Trophoblast cell (in vitro differentiated cells and primary cell): ENCODE measurements around the gene IFT57.

ENCODE experiments used
- DNase-seq, 2 donors: peaks; one replicate each; pipeline ENCODE4 v3.0.0-alpha.2; 2016
- H2AFZ ChIP-seq: 2 replicates; pipeline ENCODE4 v1.6.1; 2013; ENCODE audit warnings: low read length, moderate library complexity, mild to moderate bottlenecking; ENCODE audit not compliant: insufficient read depth, poor library complexity
- H2AK5ac ChIP-seq: 2 replicates; pipeline ENCODE4 v1.6.1; 2013; ENCODE audit warnings: mild to moderate bottlenecking, low read length
- H2BK120ac ChIP-seq: 2 replicates; pipeline ENCODE4 v1.6.1; 2013; ENCODE audit warnings: low read length, mild to moderate bottlenecking, moderate library complexity; ENCODE audit not compliant: insufficient read depth, poor library complexity
- H2BK12ac ChIP-seq: 2 replicates; pipeline ENCODE4 v1.6.1; 2013; ENCODE audit warnings: mild to moderate bottlenecking, low read length, moderate library complexity
- H2BK5ac ChIP-seq: 2 replicates; pipeline ENCODE4 v1.6.1; 2013; ENCODE audit warnings: low read length, low read depth, moderate library complexity, mild to moderate bottlenecking; ENCODE audit not compliant: poor library complexity
- H3K14ac ChIP-seq: 2 replicates; pipeline ENCODE4 v1.6.1; 2013; ENCODE audit warnings: mild to moderate bottlenecking, low read length
- H3K18ac ChIP-seq: 2 replicates; pipeline ENCODE4 v1.6.1; 2013; ENCODE audit warnings: mild to moderate bottlenecking, low read length
- H3K23ac ChIP-seq: 2 replicates; pipeline ENCODE4 v1.6.1; 2013; ENCODE audit warnings: low read length
- H3K27ac ChIP-seq: 2 replicates; pipeline ENCODE4 v1.5.1; 2013; ENCODE audit warnings: low read depth, mild to moderate bottlenecking, inconsistent platforms, low read length, moderate library complexity
- H3K27me3 ChIP-seq: 2 replicates; pipeline ENCODE4 v1.6.1; 2013; ENCODE audit warnings: inconsistent platforms, mild to moderate bottlenecking, low read length, moderate library complexity; ENCODE audit not compliant: insufficient read depth
- H3K36me3 ChIP-seq, 2 experiments: 1 replicate in 1 of 2; 2 replicates in 1 of 2; pipeline ENCODE4 v1.6.1; 2013; ENCODE audit warnings: low read length in 2 of 2, mild to moderate bottlenecking in 2 of 2, moderate library complexity in 1 of 2; ENCODE audit not compliant: insufficient read depth in 2 of 2, control insufficient read depth in 1 of 2
- H3K4ac ChIP-seq: 2 replicates; pipeline ENCODE4 v1.6.1; 2013; ENCODE audit warnings: low read depth, mild to moderate bottlenecking, low read length, moderate library complexity
- H3K4me1 ChIP-seq, 2 experiments: 1 replicate in 1 of 2; 2 replicates in 1 of 2; pipeline ENCODE4 v1.6.1; 2013; ENCODE audit warnings: low read length in 2 of 2, mild to moderate bottlenecking in 2 of 2, moderate library complexity in 1 of 2; ENCODE audit not compliant: insufficient read depth in 2 of 2, control insufficient read depth in 1 of 2
- H3K4me2 ChIP-seq: 2 replicates; pipeline ENCODE4 v1.6.1; 2013; ENCODE audit warnings: inconsistent platforms, mild to moderate bottlenecking, low read length, moderate library complexity
- H3K4me3 ChIP-seq: 2 replicates; pipeline ENCODE4 v1.5.1; 2013; ENCODE audit warnings: mild to moderate bottlenecking, low read depth, low read length, inconsistent platforms
- H3K79me1 ChIP-seq: one replicate; pipeline ENCODE4 v1.6.1; 2013; ENCODE audit warnings: low read length
- H3K79me2 ChIP-seq: 2 replicates; pipeline ENCODE4 v1.6.1; 2013; ENCODE audit warnings: low read length, mild to moderate bottlenecking; ENCODE audit not compliant: control insufficient read depth, insufficient read depth, poor library complexity
- H3K9ac ChIP-seq: 2 replicates; pipeline ENCODE4 v1.6.1; 2013; ENCODE audit warnings: mild to moderate bottlenecking, low read length
- H3K9me3 ChIP-seq: 2 replicates; pipeline ENCODE4 v1.6.1; 2013; ENCODE audit warnings: low read depth, mild to moderate bottlenecking, control low read depth, inconsistent platforms, low read length; ENCODE audit not compliant: insufficient read depth
- H4K12ac ChIP-seq: 2 replicates; pipeline ENCODE4 v1.6.1; 2013; ENCODE audit warnings: low read depth, mild to moderate bottlenecking, low read length, moderate library complexity
- H4K8ac ChIP-seq: 2 replicates; pipeline ENCODE4 v1.6.1; 2013; ENCODE audit warnings: low read depth, mild to moderate bottlenecking, low read length, moderate library complexity
- H4K91ac ChIP-seq: one replicate; pipeline ENCODE4 v1.6.1; 2013; ENCODE audit warnings: low read depth, mild to moderate bottlenecking, low read length, moderate library complexity
- WGBS: extraction: QIAGEN DNeasy Blood & Tissue Kit; methylation state at CpG from one replicate; pipeline ENCODE4 v1.1.7; 2013; ENCODE audit warnings: missing lambda C conversion rate; ENCODE audit not compliant: insufficient read length, insufficient coverage; ENCODE audit errors: extremely low coverage; 5-methylcytosine and 5-hydroxymethylcytosine counted together

The IFT57 gene

GRCh38 chr3:108133048-108133369, 89.2 kb downstream of the IFT57 start:
- H2AFZ ChIP-seq = no peak overlapping the region
- no peaks in the 10 kb centered on the region for H3K9me3 ChIP-seq
- no peak overlapping the region for H3K9ac ChIP-seq
- H3K27me3 ChIP-seq = no peaks in the 10 kb centered on the region
- H2BK5ac ChIP-seq = no peak overlapping the region
- no peak overlapping the region for H3K27ac ChIP-seq
- H2BK120ac ChIP-seq = no peak overlapping the region
- no peak for DNase-seq
- H3K4ac ChIP-seq = no peak overlapping the region
- no peak overlapping the region for H2AK5ac ChIP-seq
- no peak overlapping the region for H3K23ac ChIP-seq
- H3K4me2 ChIP-seq = no peak overlapping the region
- H3K79me1 ChIP-seq = no peaks in the 10 kb centered on the region
- H4K8ac ChIP-seq = no peak overlapping the region
- no peak overlapping the region for H3K4me3 ChIP-seq
- no peak overlapping the region for H2BK12ac ChIP-seq
- H3K4me1 ChIP-seq = peaks cover 0 to 2% of the 10 kb centered on the region in 2 experiments
- H3K79me2 ChIP-seq = no peaks in the 10 kb centered on the region
- H3K36me3 ChIP-seq = no peaks in the 10 kb centered on the region
- H4K91ac ChIP-seq = no peak overlapping the region
- no peak overlapping the region for H3K18ac ChIP-seq
- no peak overlapping the region for H4K12ac ChIP-seq
- H3K14ac ChIP-seq = no peak overlapping the region

GRCh38 chr3:108131475-108132134, 90.6 kb downstream of the IFT57 start:
- H3K27me3 ChIP-seq = no peaks in the 10 kb centered on the region
- H3K14ac ChIP-seq = no peak overlapping the region
- H3K27ac ChIP-seq = no peak overlapping the region
- H3K79me1 ChIP-seq = peaks cover 5% of the 10 kb centered on the region
- H3K4me3 ChIP-seq = no peak overlapping the region
- H2BK12ac ChIP-seq = no peak overlapping the region
- no peak overlapping the region for H3K18ac ChIP-seq
- no peak overlapping the region for H3K9ac ChIP-seq
- no CpG with 5 or more reads among the region's 9 CpGs for WGBS
- no peaks in the 10 kb centered on the region for H3K79me2 ChIP-seq
- H4K8ac ChIP-seq = no peak overlapping the region
- H2AFZ ChIP-seq = no peak overlapping the region
- H3K23ac ChIP-seq = no peak overlapping the region
- H2AK5ac ChIP-seq = no peak overlapping the region
- peaks cover 4 to 7% of the 10 kb centered on the region in 2 experiments for H3K4me1 ChIP-seq
- DNase-seq = peak in 1 of 2 donors; percentile 19
- no peaks in the 10 kb centered on the region for H3K36me3 ChIP-seq
- no peak overlapping the region for H2BK5ac ChIP-seq
- H4K91ac ChIP-seq = no peak overlapping the region
- H3K4me2 ChIP-seq = no peak overlapping the region
- H3K4ac ChIP-seq = no peak overlapping the region
- no peak overlapping the region for H4K12ac ChIP-seq
- no peak overlapping the region for H2BK120ac ChIP-seq
- no peaks in the 10 kb centered on the region for H3K9me3 ChIP-seq

- H3K23ac ChIP-seq = no peak overlapping the region
- no peak overlapping the region for H2BK120ac ChIP-seq
- H4K91ac ChIP-seq = no peak overlapping the region
- no peak overlapping the region for H2BK5ac ChIP-seq
- H3K79me1 ChIP-seq = peaks cover 5% of the 10 kb centered on the region
- H3K9me3 ChIP-seq = no peaks in the 10 kb centered on the region
- peaks cover 4 to 7% of the 10 kb centered on the region in 2 experiments for H3K4me1 ChIP-seq
- no peak overlapping the region for H3K27ac ChIP-seq
- no peak overlapping the region for H3K4me2 ChIP-seq
- peak; percentile 57 to 80 for DNase-seq
- H3K4ac ChIP-seq = no peak overlapping the region
- no peak overlapping the region for H4K12ac ChIP-seq
- H2AFZ ChIP-seq = no peak overlapping the region
- H3K18ac ChIP-seq = no peak overlapping the region
- H3K4me3 ChIP-seq = no peak overlapping the region
- H3K14ac ChIP-seq = no peak overlapping the region
- H3K9ac ChIP-seq = no peak overlapping the region
- H2AK5ac ChIP-seq = no peak overlapping the region
- no peaks in the 10 kb centered on the region for H3K36me3 ChIP-seq
- no peaks in the 10 kb centered on the region for H3K27me3 ChIP-seq
- no peaks in the 10 kb centered on the region for H3K79me2 ChIP-seq
- no peak overlapping the region for H2BK12ac ChIP-seq
- H4K8ac ChIP-seq = no peak overlapping the region
Measured at GRCh38 chr3:108130701-108131474, 91.3 kb downstream of the IFT57 start.

GRCh38 chr3:108130236-108130635, 92.0 kb downstream of the IFT57 start:
- Histone ChIP-seq H4K8ac (no peak overlapping the region), H4K91ac (no peak overlapping the region), H3K4ac (no peak overlapping the region), H3K23ac (no peak overlapping the region), H2AK5ac (no peak overlapping the region), H3K79me2 (no peaks in the 10 kb centered on the region), H2BK120ac (no peak overlapping the region), H3K9me3 (no peaks in the 10 kb centered on the region), H4K12ac (no peak overlapping the region), H3K27ac (no peak overlapping the region), H2BK5ac (no peak overlapping the region), H3K36me3 (no peaks in the 10 kb centered on the region), H3K79me1 (peaks cover 5% of the 10 kb centered on the region), H3K18ac (no peak overlapping the region), H3K14ac (no peak overlapping the region), H3K4me3 (no peak overlapping the region), H2AFZ (no peak overlapping the region), H3K4me2 (no peak overlapping the region), H3K9ac (no peak overlapping the region), H3K4me1 (peaks cover 4 to 7% of the 10 kb centered on the region in 2 experiments), H2BK12ac (no peak overlapping the region), H3K27me3 (no peaks in the 10 kb centered on the region)
- no CpG with 5 or more reads among the region's 4 CpGs for WGBS
- no peak for DNase-seq
